K562 (cell line): ENCODE data around the gene AMIGO1. TPM values are rescaled to one million over a fixed set of nuclear protein-coding genes. Genes with fewer than 3 reads are reported as not detected.

Experiments used
- ATAC-seq: fragments of 200-7000 bp; cut with Tn5 transposase; 3 replicates; pipeline ENCODE4 v1.9.1; 2020; ENCODE audit warnings: moderate library complexity
- BruUV-seq: library from RNA; stranded (reverse); fragments of 400-500 nt; replicated peaks from 2 replicates; lab custom pipeline; 2021; lab: Mats Ljungman, UMichigan
- CTCF ChIA-PET: fragments of 300-600 bp; formaldehyde crosslinking; extraction: SDS; loops from one replicate; lab custom pipeline; 2021; ENCODE audit warnings: low intra/inter-chr PET ratio; lab: Yijun Ruan, JAX
- POLR2A ChIA-PET: fragments of 300-600, 350-650 bp; sonication (Branson Sonifier 250); formaldehyde crosslinking; extraction: SDS; loops from one replicate; lab custom pipeline; 2021; ENCODE audit warnings: antibody characterized with exemption, inconsistent platforms; lab: Yijun Ruan, JAX
- DNase-seq, 4 experiments: peaks; one replicate each; pipeline versions ENCODE4 v3.0.0 to v3.0.0-alpha.2; 2011 to 2018; ENCODE audit warnings: low spot score in 3 of 4, mixed read lengths in 3 of 4; ENCODE audit errors: extremely low read depth in 1 of 4
- FAIRE-seq: peaks from 2 replicates; lab custom pipeline; 2011; peaks lifted over from hg19 to GRCh38; lab: Jason Lieb, UNC
- H2AFZ ChIP-seq: 2 replicates; pipeline ENCODE4 v1.6.0; 2011; ENCODE audit warnings: low read depth, low read length, control low read depth, inconsistent platforms
- H3K27ac ChIP-seq: fragments of 200-600 bp; 3 replicates; pipeline ENCODE4 v1.8.0; 2011; ENCODE audit warnings: low read depth, mild to moderate bottlenecking, control low read depth, inconsistent platforms, low read length, moderate library complexity, mixed read lengths; ENCODE audit errors: extremely low read depth
- H3K27me3 ChIP-seq, 2 experiments: fragments of 300-600 bp in 1 of 2; 2 replicates in 1 of 2; 3 replicates in 1 of 2; pipeline versions ENCODE4 v1.6.0 to v1.8.0; 2011; ENCODE audit warnings: inconsistent platforms in 2 of 2, low read length in 2 of 2, mild to moderate bottlenecking in 1 of 2, mixed read lengths in 1 of 2, moderate library complexity in 1 of 2; ENCODE audit not compliant: control insufficient read depth in 2 of 2, insufficient read depth in 2 of 2
- H3K36me3 ChIP-seq: fragments of 300-600 bp; 3 replicates; pipeline ENCODE4 v1.8.0; 2011; ENCODE audit warnings: mild to moderate bottlenecking, low read length, inconsistent platforms; ENCODE audit not compliant: control insufficient read depth, insufficient read depth
- H3K4me1 ChIP-seq, 2 experiments: fragments of 200-600 bp in 1 of 2; replicated peaks in 1 of 2; 2 replicates in 1 of 2; 3 replicates in 1 of 2; pipeline versions ENCODE4 v1.5.1 to v1.8.0; 2011; ENCODE audit warnings: inconsistent platforms in 2 of 2, low read length in 2 of 2, mild to moderate bottlenecking in 1 of 2, mixed read lengths in 1 of 2, moderate library complexity in 1 of 2; ENCODE audit not compliant: control insufficient read depth in 2 of 2, insufficient read depth in 2 of 2
- H3K4me2 ChIP-seq: 2 replicates; pipeline ENCODE4 v1.6.1; 2011; ENCODE audit warnings: low read length, control low read depth, inconsistent platforms, mixed read lengths; ENCODE audit not compliant: insufficient read depth
- H3K4me3 ChIP-seq: fragments of 200-600 bp; sonication (generic), shearing (Covaris generic); 2 replicates; pipeline ENCODE4 v1.5.1; 2016; ENCODE audit warnings: control low read depth, inconsistent platforms
- H3K79me2 ChIP-seq: fragments of 200-600 bp; 3 replicates; pipeline ENCODE4 v1.8.0; 2011; ENCODE audit warnings: low read length, inconsistent platforms; ENCODE audit not compliant: control insufficient read depth, insufficient read depth
- H3K9ac ChIP-seq, 2 experiments: 2 replicates each; pipeline versions ENCODE4 v1.6.0 to v1.6.1; 2011; ENCODE audit warnings: low read depth in 2 of 2, low read length in 2 of 2, control low read depth in 1 of 2, inconsistent platforms in 1 of 2, mild to moderate bottlenecking in 1 of 2, mixed read lengths in 1 of 2; ENCODE audit not compliant: insufficient read depth in 1 of 2
- H3K9me1 ChIP-seq: one replicate; pipeline ENCODE4 v1.6.0; 2011; ENCODE audit warnings: inconsistent platforms, mild to moderate bottlenecking, low read length, moderate library complexity; ENCODE audit not compliant: control insufficient read depth, insufficient read depth
- H3K9me3 ChIP-seq: replicated peaks from 2 replicates; pipeline ENCODE4 v1.5.1; 2011; ENCODE audit warnings: low read depth, low read length, inconsistent platforms; ENCODE audit not compliant: control insufficient read depth, insufficient read depth
- H4K20me1 ChIP-seq: replicated peaks from 2 replicates; pipeline ENCODE4 v1.6.1; 2011; ENCODE audit warnings: low read length, inconsistent platforms, mixed read lengths; ENCODE audit not compliant: control insufficient read depth, insufficient read depth
- CBX3 ChIP-seq, 2 experiments: IDR thresholded peaks; 1 replicate in 1 of 2; 2 replicates in 1 of 2; pipeline ENCODE4 v1.6.1; 2012; ENCODE audit warnings: inconsistent platforms in 2 of 2, low read length in 2 of 2, borderline replicate concordance in 1 of 2, control low read depth in 1 of 2
- ZSCAN29 ChIP-seq: fragments of 450-650 bp; IDR thresholded peaks from 2 replicates; pipeline ENCODE4 v1.6.1; 2017
- WGBS: fragments of 100-300 bp; shearing (Covaris generic); methylation state at CpG from one replicate; pipeline ENCODE4 v1.1.6; 2016; ENCODE audit warnings: low coverage, mixed read lengths; ENCODE audit not compliant: insufficient coverage; ENCODE audit errors: missing lambda C conversion rate; 5-methylcytosine and 5-hydroxymethylcytosine counted together
- in situ Hi-C: fragments of 300-500 bp; cut with MboI; formaldehyde crosslinking; loops from 4 replicates; pipeline ENCODE4 v1.15.0; 2018; ENCODE audit warnings: inconsistent platforms, mixed read lengths
- intact Hi-C: fragments of 100-400 bp; cut with micrococcal nuclease; formaldehyde crosslinking; loops from 2 replicates; pipeline ENCODE4 v1.14.2; 2022
- polyA plus RNA-seq, 8 experiments: library from polyadenylated mRNA; depleted of rRNA in 4 of 8; stranded (reverse) in 5 of 8; unstranded in 3 of 8; fragments of >200 nt; fragmentation: Nextera tagmentation in 2 of 8; fragmentation: Illumina TruSeq in 1 of 8; extraction: Ambion mirVana in 2 of 8; extraction: Trizol in 1 of 8; gene quantifications; 2 replicates each; pipeline versions ENCODE4 v1.2.1 to v1.2.3, GENCODE V29; 2011 to 2014; ENCODE audit warnings: inconsistent platforms in 1 of 8, missing spikeins in 1 of 8
- total RNA-seq, 7 experiments: library from RNA; depleted of rRNA in 6 of 7; stranded (reverse); fragments of >200 nt in 6 of 7; fragmentation: Illumina TruSeq in 2 of 7; extraction: Trizol in 2 of 7; gene quantifications; 2 replicates each; pipeline versions ENCODE4 v1.2.1 to v1.2.3, GENCODE V29; 2011 to 2021; ENCODE audit warnings: low replicate concordance in 1 of 7
- TF ChIP-seq, protein P1 (sequence below): sonication (generic); formaldehyde crosslinking; IDR thresholded peaks from 2 replicates; pipeline ENCODE4 v1.8.1; 2023; ENCODE audit warnings: missing genetic modification reagents, mild to moderate bottlenecking, borderline replicate concordance
- TF ChIP-seq, protein P2 (sequence below), 3 experiments: IDR thresholded peaks in 2 of 3; conservative IDR thresholded peaks in 1 of 3; 2 replicates each; pipeline ENCODE4 v1.5.1; 2011 to 2012; ENCODE audit warnings: low read length in 3 of 3, mild to moderate bottlenecking in 3 of 3, control low read depth in 2 of 3, improper control_type of control experiment in 1 of 3, inconsistent platforms in 1 of 3, low read depth in 1 of 3, mixed read lengths in 1 of 3, moderate library complexity in 1 of 3; ENCODE audit not compliant: insufficient read depth in 2 of 3
- TF ChIP-seq, protein P3 (sequence below): sonication (generic); formaldehyde crosslinking; IDR thresholded peaks from 2 replicates; pipeline ENCODE4 v1.8.0; 2022; ENCODE audit warnings: mild to moderate bottlenecking, missing genetic modification reagents

Gene AMIGO1
- total and polyA plus RNA-seq, 9 of the 15 experiments (the other 6 are each of a cell fraction or from before 2014, with no cell fraction given): 0.24 to 1.0 (median 0.54) TPM

DNA sequence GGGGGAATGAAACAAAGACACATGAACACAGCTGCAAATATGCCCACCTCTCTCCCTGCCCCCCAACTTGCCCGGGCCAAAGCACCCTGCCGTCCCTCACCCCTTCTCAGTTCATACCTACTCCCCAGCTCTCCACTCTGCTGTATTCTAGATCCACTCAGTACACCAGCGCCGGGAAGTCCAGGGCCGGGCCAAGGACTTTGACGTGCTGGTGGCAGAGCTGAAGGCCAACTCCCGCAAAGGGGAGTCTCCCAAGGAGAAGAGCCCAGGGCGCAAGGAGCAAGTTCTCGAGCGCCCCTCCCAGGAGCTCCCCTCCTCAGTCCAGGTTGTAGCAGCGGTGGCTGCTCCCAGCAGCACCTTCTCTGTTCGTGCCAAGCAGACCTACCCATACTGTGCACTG, 20.8 kb downstream of the AMIGO1 start (continued):
- TF ChIP-seq, protein P1, sequence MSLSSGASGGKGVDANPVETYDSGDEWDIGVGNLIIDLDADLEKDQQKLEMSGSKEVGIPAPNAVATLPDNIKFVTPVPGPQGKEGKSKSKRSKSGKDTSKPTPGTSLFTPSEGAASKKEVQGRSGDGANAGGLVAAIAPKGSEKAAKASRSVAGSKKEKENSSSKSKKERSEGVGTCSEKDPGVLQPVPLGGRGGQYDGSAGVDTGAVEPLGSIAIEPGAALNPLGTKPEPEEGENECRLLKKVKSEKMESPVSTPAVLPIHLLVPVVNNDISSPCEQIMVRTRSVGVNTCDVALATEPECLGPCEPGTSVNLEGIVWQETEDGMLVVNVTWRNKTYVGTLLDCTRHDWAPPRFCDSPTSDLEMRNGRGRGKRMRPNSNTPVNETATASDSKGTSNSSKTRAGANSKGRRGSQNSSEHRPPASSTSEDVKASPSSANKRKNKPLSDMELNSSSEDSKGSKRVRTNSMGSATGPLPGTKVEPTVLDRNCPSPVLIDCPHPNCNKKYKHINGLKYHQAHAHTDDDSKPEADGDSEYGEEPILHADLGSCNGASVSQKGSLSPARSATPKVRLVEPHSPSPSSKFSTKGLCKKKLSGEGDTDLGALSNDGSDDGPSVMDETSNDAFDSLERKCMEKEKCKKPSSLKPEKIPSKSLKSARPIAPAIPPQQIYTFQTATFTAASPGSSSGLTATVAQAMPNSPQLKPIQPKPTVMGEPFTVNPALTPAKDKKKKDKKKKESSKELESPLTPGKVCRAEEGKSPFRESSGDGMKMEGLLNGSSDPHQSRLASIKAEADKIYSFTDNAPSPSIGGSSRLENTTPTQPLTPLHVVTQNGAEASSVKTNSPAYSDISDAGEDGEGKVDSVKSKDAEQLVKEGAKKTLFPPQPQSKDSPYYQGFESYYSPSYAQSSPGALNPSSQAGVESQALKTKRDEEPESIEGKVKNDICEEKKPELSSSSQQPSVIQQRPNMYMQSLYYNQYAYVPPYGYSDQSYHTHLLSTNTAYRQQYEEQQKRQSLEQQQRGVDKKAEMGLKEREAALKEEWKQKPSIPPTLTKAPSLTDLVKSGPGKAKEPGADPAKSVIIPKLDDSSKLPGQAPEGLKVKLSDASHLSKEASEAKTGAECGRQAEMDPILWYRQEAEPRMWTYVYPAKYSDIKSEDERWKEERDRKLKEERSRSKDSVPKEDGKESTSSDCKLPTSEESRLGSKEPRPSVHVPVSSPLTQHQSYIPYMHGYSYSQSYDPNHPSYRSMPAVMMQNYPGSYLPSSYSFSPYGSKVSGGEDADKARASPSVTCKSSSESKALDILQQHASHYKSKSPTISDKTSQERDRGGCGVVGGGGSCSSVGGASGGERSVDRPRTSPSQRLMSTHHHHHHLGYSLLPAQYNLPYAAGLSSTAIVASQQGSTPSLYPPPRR (CRISPR knock-in tag): 0 out of 2 replicates have a peak, but pooled peaks have one; percentile 9

DNA sequence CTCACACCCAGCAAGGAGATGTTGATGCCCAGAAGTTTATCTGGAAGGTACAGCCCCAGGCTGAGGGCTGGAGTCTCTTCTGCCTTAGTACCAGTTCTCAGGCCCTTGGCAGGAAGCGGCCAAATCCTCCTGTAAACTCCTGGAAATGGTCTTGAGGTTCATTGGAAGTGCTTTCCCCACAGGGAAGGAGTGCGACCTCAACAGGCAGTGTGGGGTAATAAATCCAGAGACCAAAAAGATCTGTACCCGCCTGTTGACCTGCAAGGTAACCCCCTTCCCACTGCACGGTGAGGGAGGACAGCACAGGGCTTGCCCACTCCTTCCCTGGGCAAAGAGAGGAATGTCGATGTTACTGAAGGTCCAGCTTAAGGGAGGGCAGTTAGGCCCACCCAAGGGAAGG, 21.3 kb downstream of the AMIGO1 start:
- WGBS: 44% methylated on average over 5 of the region's 5 CpGs
- ChIA-PET CTCF (no interaction called here), POLR2A (interaction anchor here (0.8 to 1.5 kb wide), 3 partner anchors 20 to 275 kb away, joined by 3 to 4 read pairs (median 3); partner anchors contain the start of gene SARS1)
- DNase-seq (peak; percentile 46 to 67 (median 56)), FAIRE-seq (no peak), ATAC-seq (0 out of 3 replicates have a peak, but pooled peaks have one; percentile 5)
- in situ Hi-C loops: no loop called here
- Histone ChIP-seq H4K20me1 (no peaks in the 10 kb centered on the region), H2AFZ (no peak overlapping the region), H3K9me1 (no peaks in the 10 kb centered on the region), H3K27me3 (no peaks in the 10 kb centered on the region), H3K4me1 (peaks cover 11 to 27% of the 10 kb centered on the region in 2 experiments; a peak in 4 of 5 replicates), H3K27ac (no peak overlapping the region), H3K79me2 (peaks cover 9% of the 10 kb centered on the region; the same call in 2 of the 3 replicates), H3K9ac (no peak overlapping the region; a peak in 1 of 4 replicates), H3K4me3 (no peak overlapping the region), H3K9me3 (no peaks in the 10 kb centered on the region), H3K4me2 (no peak overlapping the region), H3K36me3 (peaks cover 56% of the 10 kb centered on the region; the same call in 2 of the 3 replicates)
- BruUV-seq: no TSS peak
- intact Hi-C loops: no loop called here
- TF ChIP-seq CBX3 (IDR thresholded peaks at IDR 0.05; ENCODE audit: borderline replicate concordance in 1 of 2, low read length in 2 of 2): no peak
- TF ChIP-seq, protein P2, sequence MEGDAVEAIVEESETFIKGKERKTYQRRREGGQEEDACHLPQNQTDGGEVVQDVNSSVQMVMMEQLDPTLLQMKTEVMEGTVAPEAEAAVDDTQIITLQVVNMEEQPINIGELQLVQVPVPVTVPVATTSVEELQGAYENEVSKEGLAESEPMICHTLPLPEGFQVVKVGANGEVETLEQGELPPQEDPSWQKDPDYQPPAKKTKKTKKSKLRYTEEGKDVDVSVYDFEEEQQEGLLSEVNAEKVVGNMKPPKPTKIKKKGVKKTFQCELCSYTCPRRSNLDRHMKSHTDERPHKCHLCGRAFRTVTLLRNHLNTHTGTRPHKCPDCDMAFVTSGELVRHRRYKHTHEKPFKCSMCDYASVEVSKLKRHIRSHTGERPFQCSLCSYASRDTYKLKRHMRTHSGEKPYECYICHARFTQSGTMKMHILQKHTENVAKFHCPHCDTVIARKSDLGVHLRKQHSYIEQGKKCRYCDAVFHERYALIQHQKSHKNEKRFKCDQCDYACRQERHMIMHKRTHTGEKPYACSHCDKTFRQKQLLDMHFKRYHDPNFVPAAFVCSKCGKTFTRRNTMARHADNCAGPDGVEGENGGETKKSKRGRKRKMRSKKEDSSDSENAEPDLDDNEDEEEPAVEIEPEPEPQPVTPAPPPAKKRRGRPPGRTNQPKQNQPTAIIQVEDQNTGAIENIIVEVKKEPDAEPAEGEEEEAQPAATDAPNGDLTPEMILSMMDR (IDR thresholded peaks at IDR 0.05 in 2 of 3, conservative IDR thresholded peaks at IDR 0.05 in 1 of 3; ENCODE audit: insufficient read depth in 2 of 3, low read depth in 1 of 3, low read length in 3 of 3): peak; percentile 40 to 63 (median 56); a peak in 5 of 6 replicates
- no peak for TF ChIP-seq ZSCAN29
- TF ChIP-seq, protein P3, sequence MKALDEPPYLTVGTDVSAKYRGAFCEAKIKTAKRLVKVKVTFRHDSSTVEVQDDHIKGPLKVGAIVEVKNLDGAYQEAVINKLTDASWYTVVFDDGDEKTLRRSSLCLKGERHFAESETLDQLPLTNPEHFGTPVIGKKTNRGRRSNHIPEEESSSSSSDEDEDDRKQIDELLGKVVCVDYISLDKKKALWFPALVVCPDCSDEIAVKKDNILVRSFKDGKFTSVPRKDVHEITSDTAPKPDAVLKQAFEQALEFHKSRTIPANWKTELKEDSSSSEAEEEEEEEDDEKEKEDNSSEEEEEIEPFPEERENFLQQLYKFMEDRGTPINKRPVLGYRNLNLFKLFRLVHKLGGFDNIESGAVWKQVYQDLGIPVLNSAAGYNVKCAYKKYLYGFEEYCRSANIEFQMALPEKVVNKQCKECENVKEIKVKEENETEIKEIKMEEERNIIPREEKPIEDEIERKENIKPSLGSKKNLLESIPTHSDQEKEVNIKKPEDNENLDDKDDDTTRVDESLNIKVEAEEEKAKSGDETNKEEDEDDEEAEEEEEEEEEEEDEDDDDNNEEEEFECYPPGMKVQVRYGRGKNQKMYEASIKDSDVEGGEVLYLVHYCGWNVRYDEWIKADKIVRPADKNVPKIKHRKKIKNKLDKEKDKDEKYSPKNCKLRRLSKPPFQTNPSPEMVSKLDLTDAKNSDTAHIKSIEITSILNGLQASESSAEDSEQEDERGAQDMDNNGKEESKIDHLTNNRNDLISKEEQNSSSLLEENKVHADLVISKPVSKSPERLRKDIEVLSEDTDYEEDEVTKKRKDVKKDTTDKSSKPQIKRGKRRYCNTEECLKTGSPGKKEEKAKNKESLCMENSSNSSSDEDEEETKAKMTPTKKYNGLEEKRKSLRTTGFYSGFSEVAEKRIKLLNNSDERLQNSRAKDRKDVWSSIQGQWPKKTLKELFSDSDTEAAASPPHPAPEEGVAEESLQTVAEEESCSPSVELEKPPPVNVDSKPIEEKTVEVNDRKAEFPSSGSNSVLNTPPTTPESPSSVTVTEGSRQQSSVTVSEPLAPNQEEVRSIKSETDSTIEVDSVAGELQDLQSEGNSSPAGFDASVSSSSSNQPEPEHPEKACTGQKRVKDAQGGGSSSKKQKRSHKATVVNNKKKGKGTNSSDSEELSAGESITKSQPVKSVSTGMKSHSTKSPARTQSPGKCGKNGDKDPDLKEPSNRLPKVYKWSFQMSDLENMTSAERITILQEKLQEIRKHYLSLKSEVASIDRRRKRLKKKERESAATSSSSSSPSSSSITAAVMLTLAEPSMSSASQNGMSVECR: 0 out of 2 replicates have a peak, but pooled peaks have one; percentile 0
